ENCODE results near the gene NDUFV2.

- no peak for TF ChIP-seq POLR2A (IDR thresholded peaks at IDR 0.05)
- TF ChIP-seq CTCF (IDR thresholded peaks at IDR 0.05) = no peak
These were observed 75.0 kb downstream of the NDUFV2 start for GRCh38 chr18:9177466-9177865.

All from Peyer's patch (tissue), 4 donors.